CD14-positive monocyte (primary cell): ENCODE results near the gene DENND1A. TPM values are rescaled to one million over a fixed set of nuclear protein-coding genes. Genes with fewer than 3 reads are reported as not detected.

Source experiments
- DNase-seq, 3 donors: peaks; one replicate each; pipeline ENCODE4 v3.0.0-alpha.2; 2011 to 2022
- H2AFZ ChIP-seq: 2 replicates; pipeline ENCODE4 v1.6.0; 2012; ENCODE audit warnings: mild to moderate bottlenecking, low read depth, low read length, inconsistent platforms; ENCODE audit not compliant: insufficient read depth, poor library complexity, severe bottlenecking
- H3K27ac ChIP-seq, 2 donors: 1 replicate in 1 of 2; 2 replicates in 1 of 2; pipeline ENCODE4 v1.5.1; 2012 to 2013; ENCODE audit warnings: low read length in 2 of 2, control low read depth in 1 of 2, inconsistent platforms in 1 of 2, low read depth in 1 of 2, mild to moderate bottlenecking in 1 of 2
- H3K27me3 ChIP-seq, 2 donors: one replicate each; pipeline versions ENCODE4 v1.6.0 to v1.6.1; 2011 to 2013; ENCODE audit warnings: low read length in 2 of 2; ENCODE audit not compliant: control insufficient read depth in 2 of 2, insufficient read depth in 2 of 2
- H3K36me3 ChIP-seq, 2 donors: replicated peaks in 1 of 2; 1 replicate in 1 of 2; 2 replicates in 1 of 2; pipeline versions ENCODE4 v1.5.1 to v1.6.1; 2012 to 2013; ENCODE audit warnings: low read length in 2 of 2, control low read depth in 1 of 2, inconsistent platforms in 1 of 2, mild to moderate bottlenecking in 1 of 2; ENCODE audit not compliant: insufficient read depth in 2 of 2, control insufficient read depth in 1 of 2
- H3K4me1 ChIP-seq, 2 donors: 1 replicate in 1 of 2; 2 replicates in 1 of 2; pipeline versions ENCODE4 v1.5.1 to v1.6.1; 2012 to 2013; ENCODE audit warnings: low read length in 2 of 2, control low read depth in 1 of 2, inconsistent platforms in 1 of 2, mild to moderate bottlenecking in 1 of 2, moderate library complexity in 1 of 2; ENCODE audit not compliant: insufficient read depth in 2 of 2, control insufficient read depth in 1 of 2
- H3K4me2 ChIP-seq: replicated peaks from 2 replicates; pipeline ENCODE3; 2012; ENCODE audit warnings: low read length, moderate library complexity, mild to moderate bottlenecking; ENCODE audit not compliant: poor library complexity, severe bottlenecking; ENCODE audit errors: extremely low read depth
- H3K4me3 ChIP-seq, 3 experiments: fragments of 200-600 bp in 1 of 3; sonication (generic) in 1 of 3; replicated peaks in 1 of 3; 1 replicate in 2 of 3; 2 replicates in 1 of 3; pipeline ENCODE4 v1.5.1; 2011 to 2013; ENCODE audit warnings: low read length in 3 of 3, mild to moderate bottlenecking in 3 of 3, control low read depth in 2 of 3, low read depth in 2 of 3, inconsistent platforms in 1 of 3, moderate library complexity in 1 of 3
- H3K79me2 ChIP-seq: 2 replicates; pipeline ENCODE4 v1.6.0; 2012; ENCODE audit warnings: mild to moderate bottlenecking, control low read depth, inconsistent platforms, low read length, moderate library complexity; ENCODE audit not compliant: insufficient read depth
- H3K9ac ChIP-seq: 2 replicates; pipeline ENCODE4 v1.6.0; 2017; ENCODE audit warnings: low read length, mild to moderate bottlenecking; ENCODE audit not compliant: insufficient read depth, poor library complexity, severe bottlenecking
- H3K9me3 ChIP-seq, 2 donors: replicated peaks in 1 of 2; 1 replicate in 1 of 2; 2 replicates in 1 of 2; pipeline versions ENCODE4 v1.5.1 to v1.6.1; 2012 to 2013; ENCODE audit warnings: low read length in 2 of 2, control low read depth in 1 of 2; ENCODE audit not compliant: control insufficient read depth in 1 of 2, insufficient read depth in 1 of 2
- H4K20me1 ChIP-seq: 2 replicates; pipeline ENCODE4 v1.6.0; 2012; ENCODE audit warnings: mild to moderate bottlenecking, low read length, control low read depth, moderate library complexity; ENCODE audit not compliant: insufficient read depth
- H3K27ac Mint-ChIP-seq, 7 donors: one replicate each; pipeline ENCODE4 v1.8.0; 2020; ENCODE audit warnings: mild to moderate bottlenecking in 7 of 7, mixed read lengths in 7 of 7, moderate library complexity in 6 of 7, inconsistent platforms in 2 of 7
- H3K27me3 Mint-ChIP-seq, 3 donors: one replicate each; pipeline ENCODE4 v1.8.0; 2021 to 2022; ENCODE audit warnings: low read depth in 3 of 3, mild to moderate bottlenecking in 3 of 3, mixed read lengths in 3 of 3, moderate library complexity in 3 of 3, inconsistent platforms in 1 of 3
- H3K36me3 Mint-ChIP-seq, 2 donors: one replicate each; pipeline ENCODE4 v1.8.0; 2020; ENCODE audit warnings: mixed read lengths in 2 of 2, inconsistent platforms in 1 of 2, mild to moderate bottlenecking in 1 of 2
- H3K4me1 Mint-ChIP-seq: one replicate; pipeline ENCODE4 v1.8.0; 2020; ENCODE audit warnings: mild to moderate bottlenecking, mixed read lengths
- H3K4me3 Mint-ChIP-seq, 2 donors: one replicate each; pipeline ENCODE4 v1.8.0; 2020; ENCODE audit warnings: mild to moderate bottlenecking in 2 of 2, mixed read lengths in 2 of 2, moderate library complexity in 1 of 2
- H3K9me3 Mint-ChIP-seq, 7 donors: one replicate each; pipeline ENCODE4 v1.8.0; 2020 to 2022; ENCODE audit warnings: mixed read lengths in 7 of 7, mild to moderate bottlenecking in 6 of 7, moderate library complexity in 6 of 7, inconsistent platforms in 2 of 7
- WGBS: methylation state at CpG from one replicate; pipeline ENCODE4 v1.1.5; 2013; ENCODE audit warnings: missing lambda C conversion rate; ENCODE audit not compliant: insufficient coverage; 5-methylcytosine and 5-hydroxymethylcytosine counted together
- intact Hi-C, 2 donors: fragments of 100-400 bp; cut with micrococcal nuclease; formaldehyde crosslinking; loops; one replicate each; pipeline versions ENCODE4 v1.15.0 to v1.15.1; 2023
- polyA plus RNA-seq, 3 donors: library from polyadenylated mRNA; depleted of rRNA in 1 of 3; unstranded in 2 of 3; stranded (reverse) in 1 of 3; fragments of 300-500 nt in 2 of 3; fragments of >200 nt in 1 of 3; fragmentation: Illumina TruSeq in 2 of 3; gene quantifications; 1 replicate in 2 of 3; 2 replicates in 1 of 3; pipeline ENCODE4 v1.2.3, GENCODE V29; 2012 to 2021
- TF ChIP-seq, protein P1 (sequence below): fragments of 200-600 bp; IDR thresholded peaks from one replicate; pipeline ENCODE4 v1.8.0; 2022; ENCODE audit warnings: antibody characterized with exemption, mild to moderate bottlenecking

The DENND1A gene
- polyA plus RNA-seq, 3 donors: 24.8 to 73.0 (median 29.4) TPM

- TF ChIP-seq, protein P1, sequence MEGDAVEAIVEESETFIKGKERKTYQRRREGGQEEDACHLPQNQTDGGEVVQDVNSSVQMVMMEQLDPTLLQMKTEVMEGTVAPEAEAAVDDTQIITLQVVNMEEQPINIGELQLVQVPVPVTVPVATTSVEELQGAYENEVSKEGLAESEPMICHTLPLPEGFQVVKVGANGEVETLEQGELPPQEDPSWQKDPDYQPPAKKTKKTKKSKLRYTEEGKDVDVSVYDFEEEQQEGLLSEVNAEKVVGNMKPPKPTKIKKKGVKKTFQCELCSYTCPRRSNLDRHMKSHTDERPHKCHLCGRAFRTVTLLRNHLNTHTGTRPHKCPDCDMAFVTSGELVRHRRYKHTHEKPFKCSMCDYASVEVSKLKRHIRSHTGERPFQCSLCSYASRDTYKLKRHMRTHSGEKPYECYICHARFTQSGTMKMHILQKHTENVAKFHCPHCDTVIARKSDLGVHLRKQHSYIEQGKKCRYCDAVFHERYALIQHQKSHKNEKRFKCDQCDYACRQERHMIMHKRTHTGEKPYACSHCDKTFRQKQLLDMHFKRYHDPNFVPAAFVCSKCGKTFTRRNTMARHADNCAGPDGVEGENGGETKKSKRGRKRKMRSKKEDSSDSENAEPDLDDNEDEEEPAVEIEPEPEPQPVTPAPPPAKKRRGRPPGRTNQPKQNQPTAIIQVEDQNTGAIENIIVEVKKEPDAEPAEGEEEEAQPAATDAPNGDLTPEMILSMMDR: no peak
- H3K4me3 ChIP-seq: no peak overlapping the region
- no peak overlapping the region for H3K4me3 Mint-ChIP-seq
- H3K9me3 Mint-ChIP-seq: no peaks in the 10 kb centered on the region
- H3K4me1 ChIP-seq: peaks cover 2 to 7% of the 10 kb centered on the region in 2 donors
- H3K4me1 Mint-ChIP-seq: peaks cover 14% of the 10 kb centered on the region
- no peaks in the 10 kb centered on the region for H3K79me2 ChIP-seq
- DNase-seq: no peak
- no peak overlapping the region for H2AFZ ChIP-seq
- peaks cover 87 to 100% of the 10 kb centered on the region in 2 donors for H3K36me3 ChIP-seq
- H3K4me2 ChIP-seq: no peak overlapping the region
- H3K36me3 Mint-ChIP-seq: peaks cover 87 to 95% of the 10 kb centered on the region in 2 donors
- intact Hi-C loops: no loop called here
- H3K9me3 ChIP-seq: no peaks in the 10 kb centered on the region
- H3K9ac ChIP-seq: no peak overlapping the region
- H3K27me3 Mint-ChIP-seq: peaks cover 0 to 3% (median 3%) of the 10 kb centered on the region in 3 donors
- WGBS: 96% methylated on average over 21 of the region's 21 CpGs
- no peaks in the 10 kb centered on the region for H3K27me3 ChIP-seq
- peaks cover 44% of the 10 kb centered on the region for H4K20me1 ChIP-seq
- no peak overlapping the region for H3K27ac ChIP-seq
- H3K27ac Mint-ChIP-seq: no peak overlapping the region
Measured at GRCh38 chr9:123422635-123423310, 507.2 kb downstream of the DENND1A start.

DNA sequence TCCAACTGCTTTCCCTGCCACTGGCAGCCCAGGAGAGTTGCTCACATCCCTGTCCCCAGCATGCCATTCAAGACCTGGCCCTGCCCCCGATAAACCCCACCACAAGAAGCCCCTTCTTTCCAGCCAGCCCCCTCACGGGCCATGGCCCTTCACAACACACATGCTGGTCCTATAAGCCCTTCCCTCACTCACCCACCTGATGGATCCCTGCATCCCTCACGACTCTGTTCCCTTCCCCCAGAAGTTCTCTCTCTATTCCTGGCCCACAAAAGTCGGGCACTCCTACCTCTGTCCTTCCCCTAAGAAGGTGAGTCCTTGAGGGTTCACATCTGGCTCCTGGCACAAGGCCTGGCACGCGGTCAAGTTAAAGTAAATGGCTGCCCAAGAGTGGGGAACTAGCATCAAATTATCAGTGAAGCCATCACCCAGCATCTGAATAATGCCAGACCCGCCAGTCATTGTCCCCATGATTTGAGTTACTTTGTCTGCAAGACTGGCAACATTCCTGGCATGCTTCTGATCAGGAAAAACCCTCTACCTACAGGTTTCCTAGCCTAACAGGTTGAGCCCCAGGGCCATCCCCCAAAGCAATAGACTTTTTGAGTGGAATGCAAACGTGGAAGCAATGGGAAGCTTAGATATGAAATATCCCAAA is 508.0 kb downstream of the DENND1A start:
- peaks cover 85 to 100% of the 10 kb centered on the region in 2 donors for H3K36me3 ChIP-seq
- H3K4me1 Mint-ChIP-seq: peaks cover 9% of the 10 kb centered on the region
- H3K27me3 Mint-ChIP-seq: peaks cover 0 to 5% (median 3%) of the 10 kb centered on the region in 3 donors
- intact Hi-C loops: no loop called here
- H3K27ac Mint-ChIP-seq: peak overlapping the region in 1 of 7 donors; percentile 39
- peaks cover 36% of the 10 kb centered on the region for H4K20me1 ChIP-seq
- H3K27ac ChIP-seq: no peak overlapping the region
- 95% methylated on average over 6 of the region's 8 CpGs for WGBS
- TF ChIP-seq, protein P1: no peak
- H3K9ac ChIP-seq: no peak overlapping the region
- H3K9me3 Mint-ChIP-seq: no peaks in the 10 kb centered on the region
- no peak for DNase-seq
- no peak overlapping the region for H2AFZ ChIP-seq
- no peak overlapping the region for H3K4me3 ChIP-seq
- H3K4me2 ChIP-seq: no peak overlapping the region
- peaks cover 2 to 7% of the 10 kb centered on the region in 2 donors for H3K4me1 ChIP-seq
- no peaks in the 10 kb centered on the region for H3K9me3 ChIP-seq
- H3K4me3 Mint-ChIP-seq: no peak overlapping the region
- H3K79me2 ChIP-seq: no peaks in the 10 kb centered on the region
- H3K27me3 ChIP-seq: no peaks in the 10 kb centered on the region
- H3K36me3 Mint-ChIP-seq: peaks cover 88 to 94% of the 10 kb centered on the region in 2 donors
